GM12878 (cell line): ENCODE data around the gene ZNF296. TPM values are rescaled to one million over a fixed set of nuclear protein-coding genes. Genes with fewer than 3 reads are reported as not detected.

Experiments
- ATAC-seq: fragments of 200-7000 bp; cut with Tn5 transposase; 3 replicates; pipeline ENCODE4 v1.9.1; 2020; ENCODE audit warnings: mild to moderate bottlenecking, moderate library complexity
- BruUV-seq: library from RNA; stranded (reverse); fragments of 400-500 nt; replicated peaks from 2 replicates; lab custom pipeline; 2021; lab: Mats Ljungman, UMichigan
- CTCF ChIA-PET: fragments of 300-600 bp; sonication (Branson Sonifier 250); formaldehyde crosslinking; extraction: SDS; loops from one replicate; lab custom pipeline; 2021; ENCODE audit warnings: inconsistent platforms; lab: Yijun Ruan, JAX
- POLR2A ChIA-PET: fragments of 350-600 bp; formaldehyde crosslinking; extraction: SDS; loops from one replicate; lab custom pipeline; 2021; ENCODE audit warnings: inconsistent platforms; lab: Charles Lee
- RAD21 ChIA-PET: fragments of 300-600 bp; sonication (Branson Sonifier 250); formaldehyde crosslinking; loops from one replicate; lab custom pipeline; 2023; ENCODE audit warnings: antibody characterized with exemption; ENCODE audit not compliant: unreplicated experiment; lab: Charles Lee
- SMC1A ChIA-PET: fragments of 300-600 bp; sonication (Branson Sonifier 250); formaldehyde crosslinking; loops from one replicate; lab custom pipeline; 2023; ENCODE audit not compliant: unreplicated experiment, uncharacterized antibody; lab: Charles Lee
- DNase-seq: peaks from one replicate; pipeline ENCODE4 v3.0.0-alpha.2; 2011; ENCODE audit warnings: low read depth, low spot score
- FAIRE-seq: peaks from 3 replicates; lab custom pipeline; 2011; peaks lifted over from hg19 to GRCh38; lab: Jason Lieb, UNC
- H2AFZ ChIP-seq: 2 replicates; pipeline ENCODE4 v1.6.0; 2011; ENCODE audit warnings: low read depth, low read length, control low read depth; ENCODE audit not compliant: control insufficient read depth
- H3K27ac ChIP-seq: 2 replicates; pipeline ENCODE4 v1.5.1; 2011; ENCODE audit warnings: control low read depth; ENCODE audit not compliant: control insufficient read depth, insufficient read depth
- H3K27me3 ChIP-seq, 2 experiments: replicated peaks in 1 of 2; 2 replicates each; pipeline versions ENCODE4 v1.6.0 to v1.6.1; 2011; ENCODE audit warnings: low read length in 1 of 2; ENCODE audit not compliant: control insufficient read depth in 2 of 2, insufficient read depth in 2 of 2
- H3K36me3 ChIP-seq, 2 experiments: 2 replicates each; pipeline ENCODE4 v1.5.1; 2011; ENCODE audit warnings: low read length in 1 of 2; ENCODE audit not compliant: control insufficient read depth in 2 of 2, insufficient read depth in 2 of 2
- H3K4me1 ChIP-seq: 2 replicates; pipeline ENCODE4 v1.6.1; 2011; ENCODE audit warnings: mild to moderate bottlenecking, low read length, moderate library complexity, mixed read lengths; ENCODE audit not compliant: control insufficient read depth, insufficient read depth
- H3K4me2 ChIP-seq: 2 replicates; pipeline ENCODE4 v1.6.0; 2011; ENCODE audit warnings: control low read depth; ENCODE audit not compliant: control insufficient read depth, insufficient read depth
- H3K4me3 ChIP-seq: fragments of 200-600 bp; sonication (generic); 2 replicates; pipeline ENCODE4 v1.5.1; 2016
- H3K79me2 ChIP-seq: 2 replicates; pipeline ENCODE4 v1.6.0; 2011; ENCODE audit warnings: low read length; ENCODE audit not compliant: control insufficient read depth, insufficient read depth
- H3K9ac ChIP-seq: 2 replicates; pipeline ENCODE4 v1.8.0; 2011; ENCODE audit warnings: low read length, control low read depth, mixed read lengths; ENCODE audit not compliant: control insufficient read depth, insufficient read depth
- H3K9me3 ChIP-seq: replicated peaks from 3 replicates; pipeline ENCODE4 v1.5.1; 2011; ENCODE audit warnings: mild to moderate bottlenecking, low read length; ENCODE audit not compliant: control insufficient read depth, insufficient read depth
- H4K20me1 ChIP-seq: 2 replicates; pipeline ENCODE4 v1.6.0; 2011; ENCODE audit not compliant: control insufficient read depth, insufficient read depth
- BACH1 ChIP-seq: fragments of 450-650 bp; IDR thresholded peaks from 2 replicates; pipeline ENCODE4 v1.6.1; 2017; ENCODE audit warnings: mild to moderate bottlenecking, borderline replicate concordance
- KAT2A ChIP-seq: conservative IDR thresholded peaks from 2 replicates; pipeline ENCODE4 v1.6.1; 2011; ENCODE audit warnings: low read depth, low read length; ENCODE audit not compliant: control insufficient read depth
- NR2C2 ChIP-seq: IDR thresholded peaks from 2 replicates; pipeline ENCODE4 v1.6.1; 2011; ENCODE audit warnings: borderline replicate concordance, low read depth; ENCODE audit not compliant: control insufficient read depth, insufficient read length
- WGBS: methylation state at CpG from one replicate; pipeline ENCODE4 v1.1.6; 2016; ENCODE audit warnings: low lambda C conversion rate; ENCODE audit not compliant: insufficient replicate concordance, insufficient coverage; ENCODE audit errors: missing lambda C conversion rate; 5-methylcytosine and 5-hydroxymethylcytosine counted together
- in situ Hi-C: fragments of 300-500 bp; cut with MboI; formaldehyde crosslinking; loops from 9 replicates; pipeline ENCODE4 v1.14.3; 2018; ENCODE audit warnings: mixed read lengths
- intact Hi-C: fragments of 100-400 bp; cut with micrococcal nuclease; formaldehyde crosslinking; loops from one replicate; pipeline ENCODE4 v1.14.2; 2022; ENCODE audit not compliant: unreplicated experiment
- polyA plus RNA-seq, 11 experiments: library from polyadenylated mRNA; depleted of rRNA in 4 of 11; unstranded in 6 of 11; stranded (reverse) in 5 of 11; fragments of >200 nt; fragmentation: Nextera tagmentation in 4 of 11; fragmentation: Illumina TruSeq in 1 of 11; extraction: Ambion mirVana in 4 of 11; extraction: Trizol in 1 of 11; gene quantifications; 1 replicate in 1 of 11; 2 replicates in 10 of 11; pipeline versions ENCODE4 v1.2.1 to v1.2.3, GENCODE V29; 2011 to 2016; ENCODE audit warnings: inconsistent platforms in 2 of 11, missing spikeins in 2 of 11, low read depth in 1 of 11
- total RNA-seq, 4 experiments: library from RNA; depleted of rRNA in 3 of 4; stranded (reverse); fragments of >200 nt in 3 of 4; fragmentation: Illumina TruSeq in 1 of 4; extraction: Trizol in 1 of 4; gene quantifications; 2 replicates each; pipeline versions ENCODE4 v1.2.1 to v1.2.3, GENCODE V29; 2013 to 2021
- TF ChIP-seq, protein P1 (sequence below): fragments of 450-650 bp; IDR thresholded peaks from 2 replicates; pipeline ENCODE4 v1.6.1; 2016; ENCODE audit warnings: mild to moderate bottlenecking, moderate library complexity, borderline replicate concordance

The ZNF296 gene
- total and polyA plus RNA-seq, 10 of the 15 experiments (the other 5 are each of a cell fraction or from before 2014, with no cell fraction given), result 0.44 to 23.6 (median 3.5) TPM; not detected in 1

GRCh38 chr19:45097450-45097775, 21.1 kb upstream of the ZNF296 start:
- ChIA-PET RAD21 (interaction anchor here (1.5 kb wide), 1 partner anchor 38 kb away, joined by 3 read pairs; no protein-coding TSS in a partner anchor), POLR2A (interaction anchor here (1.0 kb wide), 1 partner anchor 12 kb away, joined by 3 read pairs; no protein-coding TSS in a partner anchor), SMC1A (interaction anchor here (0.6 kb wide), 1 partner anchor 22 kb away, joined by 3 read pairs; no protein-coding TSS in a partner anchor), CTCF (no interaction called here)
- FAIRE-seq, result no peak
- Histone ChIP-seq H3K27me3 (no peaks in the 10 kb centered on the region), H3K4me3 (no peak overlapping the region), H3K36me3 (peaks cover 2 to 12% of the 10 kb centered on the region in 2 experiments; a peak in 3 of 4 replicates), H2AFZ (no peak overlapping the region), H3K27ac (no peak overlapping the region), H3K9me3 (no peaks in the 10 kb centered on the region), H3K4me1 (peaks cover 9% of the 10 kb centered on the region), H3K79me2 (peaks cover 77% of the 10 kb centered on the region), H4K20me1 (peaks cover 6% of the 10 kb centered on the region), H3K9ac (no peak overlapping the region; the same call in 1 of the 2 replicates)
- 99% methylated on average over 7 of the region's 7 CpGs for WGBS
- BruUV-seq, result no TSS peak
- no peak for ATAC-seq
- in situ Hi-C loops, result no loop called here
- no peak for DNase-seq
- no peak for TF ChIP-seq KAT2A
- no peak for TF ChIP-seq BACH1
- TF ChIP-seq, protein P1, sequence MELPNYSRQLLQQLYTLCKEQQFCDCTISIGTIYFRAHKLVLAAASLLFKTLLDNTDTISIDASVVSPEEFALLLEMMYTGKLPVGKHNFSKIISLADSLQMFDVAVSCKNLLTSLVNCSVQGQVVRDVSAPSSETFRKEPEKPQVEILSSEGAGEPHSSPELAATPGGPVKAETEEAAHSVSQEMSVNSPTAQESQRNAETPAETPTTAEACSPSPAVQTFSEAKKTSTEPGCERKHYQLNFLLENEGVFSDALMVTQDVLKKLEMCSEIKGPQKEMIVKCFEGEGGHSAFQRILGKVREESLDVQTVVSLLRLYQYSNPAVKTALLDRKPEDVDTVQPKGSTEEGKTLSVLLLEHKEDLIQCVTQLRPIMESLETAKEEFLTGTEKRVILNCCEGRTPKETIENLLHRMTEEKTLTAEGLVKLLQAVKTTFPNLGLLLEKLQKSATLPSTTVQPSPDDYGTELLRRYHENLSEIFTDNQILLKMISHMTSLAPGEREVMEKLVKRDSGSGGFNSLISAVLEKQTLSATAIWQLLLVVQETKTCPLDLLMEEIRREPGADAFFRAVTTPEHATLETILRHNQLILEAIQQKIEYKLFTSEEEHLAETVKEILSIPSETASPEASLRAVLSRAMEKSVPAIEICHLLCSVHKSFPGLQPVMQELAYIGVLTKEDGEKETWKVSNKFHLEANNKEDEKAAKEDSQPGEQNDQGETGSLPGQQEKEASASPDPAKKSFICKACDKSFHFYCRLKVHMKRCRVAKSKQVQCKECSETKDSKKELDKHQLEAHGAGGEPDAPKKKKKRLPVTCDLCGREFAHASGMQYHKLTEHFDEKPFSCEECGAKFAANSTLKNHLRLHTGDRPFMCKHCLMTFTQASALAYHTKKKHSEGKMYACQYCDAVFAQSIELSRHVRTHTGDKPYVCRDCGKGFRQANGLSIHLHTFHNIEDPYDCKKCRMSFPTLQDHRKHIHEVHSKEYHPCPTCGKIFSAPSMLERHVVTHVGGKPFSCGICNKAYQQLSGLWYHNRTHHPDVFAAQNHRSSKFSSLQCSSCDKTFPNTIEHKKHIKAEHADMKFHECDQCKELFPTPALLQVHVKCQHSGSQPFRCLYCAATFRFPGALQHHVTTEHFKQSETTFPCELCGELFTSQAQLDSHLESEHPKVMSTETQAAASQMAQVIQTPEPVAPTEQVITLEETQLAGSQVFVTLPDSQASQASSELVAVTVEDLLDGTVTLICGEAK, result no peak
- TF ChIP-seq NR2C2, result no peak
- TF ChIP-seq, all 136 proteins: peak for 0
- intact Hi-C loops, result loop anchor here (10.0 kb wide), 2 partner anchors 237 to 387 kb away; no protein-coding TSS in a partner anchor
- H3K4me2 ChIP-seq, result peak overlapping the region; percentile 30; the same call in 1 of the 2 replicates
